ENCODE results near the gene RXRB. TPM values are rescaled to one million over a fixed set of nuclear protein-coding genes. Genes with fewer than 3 reads are reported as not detected.

The RXRB gene
- total and polyA plus RNA-seq, 2 of the 13 experiments (the other 11 are each of a cell fraction or from before 2014, with no cell fraction given), result 26.7 to 55.7 TPM

DNA sequence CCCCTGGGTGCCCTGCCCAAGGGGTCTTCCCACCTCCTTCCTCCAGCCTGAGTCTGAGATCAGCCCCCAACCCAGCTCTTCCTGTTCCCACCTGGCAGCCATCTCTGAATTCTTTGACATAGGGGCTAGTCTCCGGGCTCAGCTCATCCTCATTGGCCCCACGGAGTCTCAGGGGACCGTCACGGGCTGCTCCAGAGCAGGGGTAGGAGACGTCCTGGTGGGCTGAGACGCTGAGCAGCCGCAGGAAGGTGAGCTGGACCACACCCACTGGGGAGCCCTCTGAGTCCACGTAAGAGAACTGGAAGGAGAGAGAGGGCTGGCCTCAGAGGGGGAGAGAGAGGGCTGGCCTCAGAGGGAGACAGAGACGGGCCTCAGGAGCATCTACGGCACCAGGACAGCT, 36.3 kb downstream of the RXRB start:
- POLR2A ChIA-PET, result interaction anchor here (1.3 kb wide), 1 partner anchor 85 kb away, joined by 5 read pairs; no protein-coding TSS in a partner anchor

DNA sequence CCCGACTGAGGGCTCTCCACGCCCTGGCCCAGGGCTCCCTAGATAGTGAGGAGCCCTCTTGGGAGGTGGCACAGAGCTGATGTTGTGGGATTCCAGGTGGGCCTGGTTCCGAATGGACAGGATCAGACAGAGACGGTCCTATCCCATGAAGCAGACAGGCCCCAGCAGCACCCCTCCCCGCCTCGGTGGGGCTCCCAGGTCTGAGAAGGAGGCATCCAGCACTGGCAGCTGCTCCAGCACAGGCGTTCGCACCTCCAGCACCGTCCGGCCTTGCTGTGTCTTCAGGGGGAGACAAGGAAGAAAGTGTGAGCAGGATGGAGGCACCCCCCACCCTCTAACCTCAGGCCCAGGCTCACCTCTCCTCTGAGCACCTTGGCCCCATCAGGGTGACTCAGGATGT, 36.9 kb downstream of the RXRB start:
- CTCF ChIA-PET (ENCODE audit: low intra/inter-chr PET ratio, low total read pairs), result no interaction called here
- 34% methylated on average over 10 of the region's 10 CpGs for WGBS (ENCODE audit: low lambda C conversion rate)
- TF ChIP-seq GATAD2A (CRISPR knock-in tag; IDR thresholded peaks at IDR 0.05) (no peak), DNMT1 (CRISPR knock-in tag; IDR thresholded peaks at IDR 0.05) (no peak), KDM5A (IDR thresholded peaks at IDR 0.05; ENCODE audit: borderline replicate concordance, low read length) (no peak), ZNF776 (CRISPR knock-in tag; IDR thresholded peaks at IDR 0.05) (no peak), NFATC3 (CRISPR knock-in tag; IDR thresholded peaks at IDR 0.05) (no peak), HNF1A (IDR thresholded peaks at IDR 0.05; ENCODE audit: low read depth) (no peak), HNF1A (CRISPR knock-in tag; IDR thresholded peaks at IDR 0.05; ENCODE audit: borderline replicate concordance) (no peak), MATR3 (CRISPR knock-in tag; IDR thresholded peaks at IDR 0.05) (no peak), ZNF354B (CRISPR knock-in tag; IDR thresholded peaks at IDR 0.05) (no peak), IKZF5 (CRISPR knock-in tag; IDR thresholded peaks at IDR 0.05) (no peak), SALL1 (CRISPR knock-in tag; IDR thresholded peaks at IDR 0.05) (no peak), YY1 (IDR thresholded peaks at IDR 0.05; ENCODE audit: insufficient read depth, insufficient replicate concordance, low read depth, low read length) (no peak), ISL2 (CRISPR knock-in tag; IDR thresholded peaks at IDR 0.05) (no peak), ZNF605 (CRISPR knock-in tag; IDR thresholded peaks at IDR 0.05) (no peak), NBN (conservative IDR thresholded peaks at IDR 0.05) (no peak)

More for the DNA sequence above, 36.3 kb downstream of the RXRB start:
- Histone ChIP-seq H3K79me2 (ENCODE audit: insufficient read depth, low read length) (no peaks in the 10 kb centered on the region), H3K9ac (ENCODE audit: insufficient read depth, low read depth, low read length) (no peak overlapping the region), H3K9me3 (ENCODE audit: low read length) (no peaks in the 10 kb centered on the region), H2AFZ (ENCODE audit: low read length) (no peak overlapping the region), H3K4me3 (replicated peaks in 1 of 3; ENCODE audit: insufficient read depth in 1 of 3, low read depth in 2 of 3, low read length in 3 of 3) (no peak overlapping the region), H3K4me2 (ENCODE audit: low read depth, low read length) (no peak overlapping the region), H3K27me3 (ENCODE audit: control insufficient read depth in 1 of 2, insufficient read depth in 2 of 2, low read length in 2 of 2) (peaks cover 6 to 20% of the 10 kb centered on the region in 2 experiments; a peak in 4 of 5 replicates), H3K27ac (ENCODE audit: extremely low read length, insufficient read depth, low read length) (no peak overlapping the region), H3K36me3 (replicated peaks in 1 of 2; ENCODE audit: control insufficient read depth in 1 of 2, insufficient read depth in 2 of 2, low read length in 2 of 2) (no peaks in the 10 kb centered on the region), H4K20me1 (ENCODE audit: insufficient read depth, low read length) (no peaks in the 10 kb centered on the region), H3K4me1 (ENCODE audit: insufficient read depth, low read length) (peaks cover 29% of the 10 kb centered on the region)
- BruUV-seq (replicated peaks), result no TSS peak
- 32% methylated on average over 10 of the region's 10 CpGs for WGBS (ENCODE audit: low lambda C conversion rate)
- DNase-seq (ENCODE audit: low spot score) (no peak), FAIRE-seq (no peak), ATAC-seq (no peak)
- CTCF ChIA-PET (ENCODE audit: low intra/inter-chr PET ratio, low total read pairs), result no interaction called here
- intact Hi-C loops (cut with micrococcal nuclease; ENCODE audit: unreplicated experiment) (no loop called here), in situ Hi-C loops (cut with HindIII; ENCODE audit: extremely low pct_ligation_motif_present, low pct_unique_long_range_greater_than_20kb) (loop anchor here (5.0 to 10.0 kb wide), 2 partner anchors 83 to 149 kb away; no protein-coding TSS in a partner anchor)
- TF ChIP-seq MED1 (CRISPR knock-in tag; IDR thresholded peaks at IDR 0.05), result no peak
- TF ChIP-seq JARID2 (CRISPR knock-in tag; IDR thresholded peaks at IDR 0.05; ENCODE audit: insufficient replicate concordance), result no peak

More for the DNA sequence above, 36.9 kb downstream of the RXRB start:
- Histone ChIP-seq H3K4me2 (ENCODE audit: low read depth, low read length) (no peak overlapping the region), H4K20me1 (ENCODE audit: insufficient read depth, low read length) (no peaks in the 10 kb centered on the region), H3K4me3 (replicated peaks in 1 of 3; ENCODE audit: insufficient read depth in 1 of 3, low read depth in 2 of 3, low read length in 3 of 3) (no peak overlapping the region), H3K36me3 (replicated peaks in 1 of 2; ENCODE audit: control insufficient read depth in 1 of 2, insufficient read depth in 2 of 2, low read length in 2 of 2) (no peaks in the 10 kb centered on the region), H3K27ac (ENCODE audit: extremely low read length, insufficient read depth, low read length) (no peak overlapping the region), H2AFZ (ENCODE audit: low read length) (no peak overlapping the region), H3K27me3 (ENCODE audit: control insufficient read depth in 1 of 2, insufficient read depth in 2 of 2, low read length in 2 of 2) (peaks cover 6 to 20% of the 10 kb centered on the region in 2 experiments; a peak in 4 of 5 replicates), H3K9me3 (ENCODE audit: low read length) (no peaks in the 10 kb centered on the region), H3K79me2 (ENCODE audit: insufficient read depth, low read length) (no peaks in the 10 kb centered on the region), H3K9ac (ENCODE audit: insufficient read depth, low read depth, low read length) (no peak overlapping the region), H3K4me1 (ENCODE audit: insufficient read depth, low read length) (peaks cover 35% of the 10 kb centered on the region)
- no peak for FAIRE-seq
- BruUV-seq (replicated peaks), result no TSS peak
- no peak for DNase-seq (ENCODE audit: low spot score)
- POLR2A ChIA-PET, result interaction anchor here (1.3 kb wide), 1 partner anchor 85 kb away, joined by 5 read pairs; no protein-coding TSS in a partner anchor
- in situ Hi-C loops (cut with HindIII; ENCODE audit: extremely low pct_ligation_motif_present, low pct_unique_long_range_greater_than_20kb) (loop anchor here (5.0 to 10.0 kb wide), 2 partner anchors 84 to 149 kb away; no protein-coding TSS in a partner anchor), intact Hi-C loops (cut with micrococcal nuclease; ENCODE audit: unreplicated experiment) (no loop called here)
- ATAC-seq, result no peak
